H9 (cell line): ENCODE measurements around the gene HRH1. TPM values are rescaled to one million over a fixed set of nuclear protein-coding genes. Genes with fewer than 3 reads are reported as not detected.

ENCODE experiments used
- DNase-seq: peaks from one replicate; pipeline ENCODE4 v3.0.0-alpha.2; 2017
- H2AFZ ChIP-seq: one replicate; pipeline ENCODE4 v1.6.1; 2013; ENCODE audit warnings: mild to moderate bottlenecking, low read length, control low read depth, moderate library complexity
- H2AK5ac ChIP-seq: 2 replicates; pipeline ENCODE4 v1.6.1; 2013; ENCODE audit warnings: low read length, control low read depth, mixed read lengths; ENCODE audit not compliant: insufficient read length
- H2BK120ac ChIP-seq: one replicate; pipeline ENCODE4 v1.6.1; 2013; ENCODE audit warnings: low read depth, mild to moderate bottlenecking, low read length, control low read depth, inconsistent platforms; ENCODE audit not compliant: poor library complexity, severe bottlenecking
- H2BK12ac ChIP-seq: 2 replicates; pipeline ENCODE4 v1.6.1; 2013; ENCODE audit warnings: low read length, control low read depth, mixed read lengths, low read depth; ENCODE audit not compliant: insufficient read length
- H2BK15ac ChIP-seq: 2 replicates; pipeline ENCODE4 v1.6.1; 2013; ENCODE audit warnings: low read depth, low read length, control low read depth
- H2BK20ac ChIP-seq: one replicate; pipeline ENCODE4 v1.6.1; 2013; ENCODE audit warnings: low read depth, mild to moderate bottlenecking, low read length, control low read depth, inconsistent platforms; ENCODE audit not compliant: poor library complexity, severe bottlenecking
- H2BK5ac ChIP-seq: 2 replicates; pipeline ENCODE4 v1.6.1; 2013; ENCODE audit warnings: low read length, control low read depth, mixed read lengths; ENCODE audit not compliant: insufficient read length
- H3K14ac ChIP-seq: 2 replicates; pipeline ENCODE4 v1.6.1; 2013; ENCODE audit warnings: low read length, control low read depth; ENCODE audit not compliant: insufficient read depth
- H3K18ac ChIP-seq: 2 replicates; pipeline ENCODE4 v1.6.1; 2013; ENCODE audit warnings: low read depth, mild to moderate bottlenecking, mixed read lengths, low read length, control low read depth; ENCODE audit not compliant: insufficient read length
- H3K23ac ChIP-seq: 2 replicates; pipeline ENCODE4 v1.6.1; 2013; ENCODE audit warnings: low read length, control low read depth, mixed read lengths, low read depth; ENCODE audit not compliant: insufficient read length
- H3K23me2 ChIP-seq: 2 replicates; pipeline ENCODE4 v1.6.1; 2013; ENCODE audit warnings: low read depth, mild to moderate bottlenecking, mixed read lengths, low read length, control low read depth; ENCODE audit not compliant: insufficient read length, poor library complexity, severe bottlenecking
- H3K27ac ChIP-seq: 2 replicates; pipeline ENCODE4 v1.5.1; 2013; ENCODE audit warnings: low read length, control low read depth, mixed read lengths, low read depth; ENCODE audit not compliant: insufficient read length
- H3K27me3 ChIP-seq: 2 replicates; pipeline ENCODE4 v1.6.1; 2013; ENCODE audit warnings: low read length, control low read depth, inconsistent platforms; ENCODE audit not compliant: insufficient read depth
- H3K4ac ChIP-seq: 2 replicates; pipeline ENCODE4 v1.6.1; 2013; ENCODE audit warnings: low read depth, mild to moderate bottlenecking, control low read depth, inconsistent platforms, low read length, moderate library complexity
- H3K4me1 ChIP-seq: 2 replicates; pipeline ENCODE4 v1.6.1; 2013; ENCODE audit warnings: low read length, control low read depth, inconsistent platforms; ENCODE audit not compliant: insufficient read depth
- H3K4me2 ChIP-seq: 2 replicates; pipeline ENCODE4 v1.6.1; 2013; ENCODE audit warnings: low read length, control low read depth, mixed read lengths; ENCODE audit not compliant: insufficient read length, insufficient read depth
- H3K56ac ChIP-seq: 2 replicates; pipeline ENCODE4 v1.6.1; 2013; ENCODE audit warnings: low read depth, mild to moderate bottlenecking, mixed read lengths, low read length, control low read depth; ENCODE audit not compliant: insufficient read length
- H3K79me1 ChIP-seq: 2 replicates; pipeline ENCODE4 v1.6.1; 2013; ENCODE audit warnings: low read depth, mild to moderate bottlenecking, moderate library complexity, low read length, control low read depth, inconsistent platforms; ENCODE audit not compliant: insufficient read depth, poor library complexity, severe bottlenecking
- H3K79me2 ChIP-seq: 2 replicates; pipeline ENCODE4 v1.6.1; 2013; ENCODE audit warnings: low read length, control low read depth, inconsistent platforms; ENCODE audit not compliant: insufficient read depth
- H3K9ac ChIP-seq: 2 replicates; pipeline ENCODE4 v1.6.1; 2013; ENCODE audit warnings: low read length, control low read depth, mixed read lengths; ENCODE audit not compliant: insufficient read length; ENCODE audit errors: extremely low read depth
- H3K9me3 ChIP-seq: one replicate; pipeline ENCODE4 v1.6.1; 2013; ENCODE audit warnings: low read depth, low read length, inconsistent platforms; ENCODE audit not compliant: control insufficient read depth
- H3T11ph ChIP-seq: one replicate; pipeline ENCODE4 v1.6.1; 2013; ENCODE audit warnings: mild to moderate bottlenecking, low read length, control low read depth, inconsistent platforms
- H4K20me1 ChIP-seq: one replicate; pipeline ENCODE4 v1.6.1; 2013; ENCODE audit not compliant: control insufficient read depth, insufficient read length, insufficient read depth
- H4K5ac ChIP-seq: 2 replicates; pipeline ENCODE4 v1.6.1; 2013; ENCODE audit warnings: low read depth, mild to moderate bottlenecking, mixed read lengths, low read length, control low read depth; ENCODE audit not compliant: insufficient read length
- H4K8ac ChIP-seq: replicated peaks from 2 replicates; pipeline ENCODE4 v1.6.1; 2013; ENCODE audit warnings: low read length, control low read depth, mixed read lengths, low read depth; ENCODE audit not compliant: insufficient read length
- H4K91ac ChIP-seq: 2 replicates; pipeline ENCODE4 v1.6.1; 2013; ENCODE audit warnings: low read depth, mild to moderate bottlenecking, moderate library complexity, mixed read lengths, low read length, control low read depth; ENCODE audit not compliant: insufficient read length
- H3K27ac Mint-ChIP-seq, 3 experiments: 2 replicates in 2 of 3; 3 replicates in 1 of 3; pipeline ENCODE4 v1.8.0; 2020 to 2021; ENCODE audit warnings: mixed read lengths in 3 of 3, mild to moderate bottlenecking in 1 of 3, moderate library complexity in 1 of 3
- H3K27me3 Mint-ChIP-seq: 2 replicates; pipeline ENCODE4 v1.8.0; 2021; ENCODE audit warnings: low read depth, mild to moderate bottlenecking, moderate library complexity, mixed read lengths
- H3K36me3 Mint-ChIP-seq, 3 experiments: 2 replicates in 2 of 3; 3 replicates in 1 of 3; pipeline ENCODE4 v1.8.0; 2020 to 2021; ENCODE audit warnings: low read depth in 3 of 3, mixed read lengths in 3 of 3; ENCODE audit not compliant: insufficient read depth in 1 of 3
- H3K4me1 Mint-ChIP-seq, 2 experiments: 2 replicates each; pipeline ENCODE4 v1.8.0; 2020; ENCODE audit warnings: mixed read lengths in 2 of 2
- H3K4me3 Mint-ChIP-seq, 2 experiments: 2 replicates in 1 of 2; 3 replicates in 1 of 2; pipeline ENCODE4 v1.8.0; 2020 to 2021; ENCODE audit warnings: mild to moderate bottlenecking in 2 of 2, mixed read lengths in 2 of 2, moderate library complexity in 1 of 2
- H3K9me3 Mint-ChIP-seq, 2 experiments: 2 replicates in 1 of 2; 3 replicates in 1 of 2; pipeline ENCODE4 v1.8.0; 2020; ENCODE audit warnings: mild to moderate bottlenecking in 2 of 2, mixed read lengths in 2 of 2, moderate library complexity in 1 of 2
- CTCF ChIP-seq: fragments of 200-600 bp; sonication (generic); conservative IDR thresholded peaks from 3 replicates; pipeline ENCODE4 v1.8.0; 2021; ENCODE audit warnings: antibody characterized with exemption, mild to moderate bottlenecking
- WGBS: extraction: QIAGEN DNeasy Blood & Tissue Kit; methylation state at CpG from one replicate; pipeline ENCODE4 v1.1.7; 2013; ENCODE audit warnings: missing lambda C conversion rate, low lambda C conversion rate, mixed read lengths; ENCODE audit not compliant: insufficient read length; ENCODE audit errors: extremely low coverage; 5-methylcytosine and 5-hydroxymethylcytosine counted together
- total RNA-seq: library from RNA; stranded (reverse); gene quantifications from 2 replicates; pipeline ENCODE4 v1.2.1, GENCODE V29; 2021

The HRH1 gene
- total RNA-seq, 1 experiment from 2014 or later, result 0.74 TPM

GRCh38 chr3:11213810-11214450, 59.6 kb downstream of the HRH1 start:
- no peaks in the 10 kb centered on the region for H3K4me1 ChIP-seq
- Mint-ChIP-seq H3K27me3 (no peaks in the 10 kb centered on the region), H3K27ac (no peak overlapping the region), H3K4me3 (no peak overlapping the region), H3K9me3 (no peaks in the 10 kb centered on the region), H3K36me3 (no peaks in the 10 kb centered on the region), H3K4me1 (peaks cover 0 to 2% of the 10 kb centered on the region in 2 experiments; a peak in 1 of 4 replicates)
- no peak overlapping the region for H2BK5ac ChIP-seq
- H2BK20ac ChIP-seq, result no peak overlapping the region
- no peak overlapping the region for H4K8ac ChIP-seq
- H3K4ac ChIP-seq, result no peak overlapping the region
- H3K23ac ChIP-seq, result no peak overlapping the region
- H3K27ac ChIP-seq, result no peak overlapping the region
- H3K79me2 ChIP-seq, result no peaks in the 10 kb centered on the region
- no peak for DNase-seq
- no peak overlapping the region for H2BK120ac ChIP-seq
- no peaks in the 10 kb centered on the region for H3K9me3 ChIP-seq
- no peaks in the 10 kb centered on the region for H3K27me3 ChIP-seq
- TF ChIP-seq CTCF, result no peak
- no peak overlapping the region for H3K56ac ChIP-seq
- no peak overlapping the region for H3T11ph ChIP-seq
- no peaks in the 10 kb centered on the region for H3K79me1 ChIP-seq
- H2AFZ ChIP-seq, result no peak overlapping the region
- no peaks in the 10 kb centered on the region for H3K23me2 ChIP-seq
- H4K20me1 ChIP-seq, result no peaks in the 10 kb centered on the region
- no peak overlapping the region for H2AK5ac ChIP-seq
- H4K91ac ChIP-seq, result no peak overlapping the region
- H3K9ac ChIP-seq, result no peak overlapping the region
- WGBS, result no CpG with 5 or more reads among the region's 12 CpGs
- H2BK15ac ChIP-seq, result no peak overlapping the region
- no peak overlapping the region for H3K18ac ChIP-seq
- H3K14ac ChIP-seq, result no peak overlapping the region
- H4K5ac ChIP-seq, result no peak overlapping the region
- no peak overlapping the region for H3K4me2 ChIP-seq
- no peak overlapping the region for H2BK12ac ChIP-seq
